HL-60 (cell line): ENCODE results near the gene FRRS1L.

Experiments used
- DNase-seq, 2 experiments: peaks; one replicate each; pipeline ENCODE4 v3.0.0-alpha.2; 2010 to 2020; ENCODE audit warnings: low read depth in 1 of 2, low spot score in 1 of 2
- H3K27ac ChIP-seq: fragments of 250-450 bp; sonication (Bioruptor Pico); replicated peaks from 2 replicates; pipeline ENCODE4 v1.5.1; 2020; ENCODE audit warnings: mild to moderate bottlenecking, moderate library complexity
- H3K27me3 ChIP-seq: fragments of 250-450 bp; sonication (Bioruptor Pico); 2 replicates; pipeline ENCODE4 v1.5.1; 2021; ENCODE audit warnings: mild to moderate bottlenecking, moderate library complexity; ENCODE audit not compliant: insufficient read depth, poor library complexity, severe bottlenecking
- H3K4me3 ChIP-seq: replicated peaks from 2 replicates; pipeline ENCODE4 v1.5.1; 2011; ENCODE audit warnings: mild to moderate bottlenecking, control low read depth, low read length; ENCODE audit not compliant: insufficient read depth
- CTCF ChIP-seq: IDR thresholded peaks from one replicate; pipeline ENCODE4 v1.5.1; 2011; ENCODE audit warnings: low read length, control low read depth, inconsistent platforms; ENCODE audit not compliant: insufficient read depth
- GABPA ChIP-seq: IDR thresholded peaks from 2 replicates; pipeline ENCODE4 v1.6.1; 2012; ENCODE audit warnings: low read depth
- POLR2AphosphoS5 ChIP-seq: IDR thresholded peaks from 2 replicates; pipeline ENCODE4 v1.6.1; 2012; ENCODE audit warnings: low read depth
- REST ChIP-seq: IDR thresholded peaks from 2 replicates; pipeline ENCODE4 v1.6.1; 2012; ENCODE audit warnings: low read depth; ENCODE audit not compliant: insufficient replicate concordance
- SPI1 ChIP-seq: IDR thresholded peaks from 2 replicates; pipeline ENCODE4 v1.6.1; 2012; ENCODE audit warnings: low read depth, mild to moderate bottlenecking, borderline replicate concordance

Gene FRRS1L

GRCh38 chr9:109113254-109113653 is 53.8 kb downstream of the FRRS1L start:
- DNase-seq, result no peak
- Histone ChIP-seq H3K4me3 (no peak overlapping the region), H3K27ac (no peak overlapping the region), H3K27me3 (no peaks in the 10 kb centered on the region)
- TF ChIP-seq REST (no peak), GABPA (no peak), CTCF (no peak), POLR2AphosphoS5 (no peak), SPI1 (no peak)

GRCh38 chr9:109110329-109111021 is 56.6 kb downstream of the FRRS1L start:
- no peak for DNase-seq
- H3K27ac ChIP-seq, result no peak overlapping the region
- H3K27me3 ChIP-seq, result no peaks in the 10 kb centered on the region
- H3K4me3 ChIP-seq, result no peak overlapping the region
- no peak for TF ChIP-seq GABPA
- no peak for TF ChIP-seq SPI1
- no peak for TF ChIP-seq POLR2AphosphoS5
- no peak for TF ChIP-seq REST
- TF ChIP-seq CTCF, result no peak

- no peak for DNase-seq
- Histone ChIP-seq H3K27ac (no peak overlapping the region), H3K4me3 (no peak overlapping the region), H3K27me3 (no peaks in the 10 kb centered on the region)
- TF ChIP-seq SPI1 (no peak), REST (no peak), POLR2AphosphoS5 (no peak), GABPA (no peak), CTCF (no peak)
Measured at GRCh38 chr9:109109967-109110328, 57.1 kb downstream of the FRRS1L start.
